ENCODE data around the gene SNAP23.

- TF ChIP-seq, protein P1, sequence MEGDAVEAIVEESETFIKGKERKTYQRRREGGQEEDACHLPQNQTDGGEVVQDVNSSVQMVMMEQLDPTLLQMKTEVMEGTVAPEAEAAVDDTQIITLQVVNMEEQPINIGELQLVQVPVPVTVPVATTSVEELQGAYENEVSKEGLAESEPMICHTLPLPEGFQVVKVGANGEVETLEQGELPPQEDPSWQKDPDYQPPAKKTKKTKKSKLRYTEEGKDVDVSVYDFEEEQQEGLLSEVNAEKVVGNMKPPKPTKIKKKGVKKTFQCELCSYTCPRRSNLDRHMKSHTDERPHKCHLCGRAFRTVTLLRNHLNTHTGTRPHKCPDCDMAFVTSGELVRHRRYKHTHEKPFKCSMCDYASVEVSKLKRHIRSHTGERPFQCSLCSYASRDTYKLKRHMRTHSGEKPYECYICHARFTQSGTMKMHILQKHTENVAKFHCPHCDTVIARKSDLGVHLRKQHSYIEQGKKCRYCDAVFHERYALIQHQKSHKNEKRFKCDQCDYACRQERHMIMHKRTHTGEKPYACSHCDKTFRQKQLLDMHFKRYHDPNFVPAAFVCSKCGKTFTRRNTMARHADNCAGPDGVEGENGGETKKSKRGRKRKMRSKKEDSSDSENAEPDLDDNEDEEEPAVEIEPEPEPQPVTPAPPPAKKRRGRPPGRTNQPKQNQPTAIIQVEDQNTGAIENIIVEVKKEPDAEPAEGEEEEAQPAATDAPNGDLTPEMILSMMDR (IDR thresholded peaks at IDR 0.05) = no peak
- no peak for TF ChIP-seq EZH2 (IDR thresholded peaks at IDR 0.05; ENCODE audit: borderline replicate concordance, insufficient read depth, low read depth, low read length, poor library complexity, severe bottlenecking)
Observed at GRCh38 chr15:42449770-42450424, 45.5 kb upstream of the SNAP23 start.

Data from B cell (primary cell).